ENCODE results near the gene DOCK11. TPM values are rescaled to one million over a fixed set of nuclear protein-coding genes. Genes with fewer than 3 reads are reported as not detected.

DOCK11 gene
- total RNA-seq, 1 experiment from 2014 or later: 3.0 TPM

DNA sequence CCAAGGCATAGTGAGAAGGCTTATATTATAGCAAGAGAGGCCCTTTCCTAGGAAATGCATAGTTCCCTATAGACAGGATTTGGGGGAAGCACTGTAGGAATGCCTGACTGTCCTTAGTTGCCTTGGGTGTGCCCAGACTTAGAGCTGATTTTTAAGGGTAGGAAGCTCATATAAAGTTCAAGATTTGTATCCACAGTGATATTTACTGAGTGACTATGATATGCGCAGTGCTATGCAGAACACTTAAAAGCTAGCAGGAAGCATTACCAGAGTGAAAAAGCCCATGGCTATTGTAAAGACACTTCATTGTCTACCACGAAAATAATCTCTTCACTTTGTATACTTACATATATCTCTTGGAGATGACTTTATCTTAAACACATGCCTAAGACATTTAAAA, 181.7 kb downstream of the DOCK11 start:
- Histone ChIP-seq H3K9ac (ENCODE audit: low read length) (no peak overlapping the region), H3K27ac (ENCODE audit: low read length) (no peak overlapping the region), H2AFZ (ENCODE audit: low read length) (no peak overlapping the region), H3K36me3 (ENCODE audit: low read depth, low read length) (no peaks in the 10 kb centered on the region), H3F3A (ENCODE audit: low read length, unreplicated experiment) (no peaks in the 10 kb centered on the region), H4K20me1 (ENCODE audit: low read length) (no peaks in the 10 kb centered on the region), H3K9me3 (ENCODE audit: low read length) (no peaks in the 10 kb centered on the region), H3K9me2 (replicated peaks; ENCODE audit: low read length) (no peaks in the 10 kb centered on the region), H3K4me3 (ENCODE audit: low read length) (no peak overlapping the region), H3K79me2 (ENCODE audit: low read length) (no peaks in the 10 kb centered on the region), H3K4me1 (ENCODE audit: insufficient read depth, low read length) (no peaks in the 10 kb centered on the region), H3K4me2 (ENCODE audit: low read length) (no peak overlapping the region), H3K27me3 (ENCODE audit: low read length) (no peaks in the 10 kb centered on the region)
- ChIA-PET POLR2A (ENCODE audit: unreplicated experiment) (no interaction called here), CTCF (no interaction called here)
- DNase-seq (no peak), ATAC-seq (no peak)
- intact Hi-C loops (cut with micrococcal nuclease): no loop called here
- TF ChIP-seq, protein P1, sequence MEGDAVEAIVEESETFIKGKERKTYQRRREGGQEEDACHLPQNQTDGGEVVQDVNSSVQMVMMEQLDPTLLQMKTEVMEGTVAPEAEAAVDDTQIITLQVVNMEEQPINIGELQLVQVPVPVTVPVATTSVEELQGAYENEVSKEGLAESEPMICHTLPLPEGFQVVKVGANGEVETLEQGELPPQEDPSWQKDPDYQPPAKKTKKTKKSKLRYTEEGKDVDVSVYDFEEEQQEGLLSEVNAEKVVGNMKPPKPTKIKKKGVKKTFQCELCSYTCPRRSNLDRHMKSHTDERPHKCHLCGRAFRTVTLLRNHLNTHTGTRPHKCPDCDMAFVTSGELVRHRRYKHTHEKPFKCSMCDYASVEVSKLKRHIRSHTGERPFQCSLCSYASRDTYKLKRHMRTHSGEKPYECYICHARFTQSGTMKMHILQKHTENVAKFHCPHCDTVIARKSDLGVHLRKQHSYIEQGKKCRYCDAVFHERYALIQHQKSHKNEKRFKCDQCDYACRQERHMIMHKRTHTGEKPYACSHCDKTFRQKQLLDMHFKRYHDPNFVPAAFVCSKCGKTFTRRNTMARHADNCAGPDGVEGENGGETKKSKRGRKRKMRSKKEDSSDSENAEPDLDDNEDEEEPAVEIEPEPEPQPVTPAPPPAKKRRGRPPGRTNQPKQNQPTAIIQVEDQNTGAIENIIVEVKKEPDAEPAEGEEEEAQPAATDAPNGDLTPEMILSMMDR (conservative IDR thresholded peaks at IDR 0.05; ENCODE audit: low read depth, low read length): no peak
- TF ChIP-seq EZH2 (IDR thresholded peaks at IDR 0.05; ENCODE audit: low read length, unreplicated experiment) (no peak), EZH2phosphoT487 (IDR thresholded peaks at IDR 0.05; ENCODE audit: borderline replicate concordance, low read length) (no peak)
- BruUV-seq (replicated peaks): no TSS peak

- intact Hi-C loops (cut with micrococcal nuclease): no loop called here
- H3K4me2 ChIP-seq (ENCODE audit: low read length): no peak overlapping the region
- no peaks in the 10 kb centered on the region for H3K27me3 ChIP-seq (ENCODE audit: low read length)
- H3K9me3 ChIP-seq (ENCODE audit: low read length): no peaks in the 10 kb centered on the region
- no peaks in the 10 kb centered on the region for H4K20me1 ChIP-seq (ENCODE audit: low read length)
- TF ChIP-seq EZH2phosphoT487 (IDR thresholded peaks at IDR 0.05; ENCODE audit: borderline replicate concordance, low read length) (no peak), EZH2 (IDR thresholded peaks at IDR 0.05; ENCODE audit: low read length, unreplicated experiment) (no peak)
- TF ChIP-seq, protein P1 (conservative IDR thresholded peaks at IDR 0.05; ENCODE audit: low read depth, low read length): no peak
- CTCF ChIA-PET: no interaction called here
- no peaks in the 10 kb centered on the region for H3F3A ChIP-seq (ENCODE audit: low read length, unreplicated experiment)
- H3K36me3 ChIP-seq (ENCODE audit: low read depth, low read length): no peaks in the 10 kb centered on the region
- ATAC-seq (0 out of 2 replicates have a peak, but pooled peaks have one; percentile 35), DNase-seq (no peak)
- no peaks in the 10 kb centered on the region for H3K9me2 ChIP-seq (replicated peaks; ENCODE audit: low read length)
- no peak overlapping the region for H3K9ac ChIP-seq (ENCODE audit: low read length)
- POLR2A ChIA-PET (ENCODE audit: unreplicated experiment): no interaction called here
- H3K4me1 ChIP-seq (ENCODE audit: insufficient read depth, low read length): no peaks in the 10 kb centered on the region
- no peaks in the 10 kb centered on the region for H3K79me2 ChIP-seq (ENCODE audit: low read length)
- no TSS peak for BruUV-seq (replicated peaks)
- no peak overlapping the region for H3K4me3 ChIP-seq (ENCODE audit: low read length)
- H2AFZ ChIP-seq (ENCODE audit: low read length): no peak overlapping the region
- H3K27ac ChIP-seq (ENCODE audit: low read length): no peak overlapping the region
Measured at GRCh38 chrX:118679290-118679689, 183.7 kb downstream of the DOCK11 start.

- H3K27ac ChIP-seq (ENCODE audit: low read length): no peak overlapping the region
- no peaks in the 10 kb centered on the region for H3F3A ChIP-seq (ENCODE audit: low read length, unreplicated experiment)
- no peak overlapping the region for H3K4me2 ChIP-seq (ENCODE audit: low read length)
- no peaks in the 10 kb centered on the region for H3K79me2 ChIP-seq (ENCODE audit: low read length)
- ChIA-PET POLR2A (ENCODE audit: unreplicated experiment) (no interaction called here), CTCF (no interaction called here)
- H3K4me3 ChIP-seq (ENCODE audit: low read length): no peak overlapping the region
- H3K9me2 ChIP-seq (replicated peaks; ENCODE audit: low read length): no peaks in the 10 kb centered on the region
- H2AFZ ChIP-seq (ENCODE audit: low read length): no peak overlapping the region
- no peaks in the 10 kb centered on the region for H3K36me3 ChIP-seq (ENCODE audit: low read depth, low read length)
- H3K4me1 ChIP-seq (ENCODE audit: insufficient read depth, low read length): no peaks in the 10 kb centered on the region
- H3K9me3 ChIP-seq (ENCODE audit: low read length): no peaks in the 10 kb centered on the region
- DNase-seq (peak; percentile 6), ATAC-seq (no peak)
- no peaks in the 10 kb centered on the region for H4K20me1 ChIP-seq (ENCODE audit: low read length)
- intact Hi-C loops (cut with micrococcal nuclease): no loop called here
- no TSS peak for BruUV-seq (replicated peaks)
- no peaks in the 10 kb centered on the region for H3K27me3 ChIP-seq (ENCODE audit: low read length)
- no peak for TF ChIP-seq EZH2 (IDR thresholded peaks at IDR 0.05; ENCODE audit: low read length, unreplicated experiment)
- no peak for TF ChIP-seq EZH2phosphoT487 (IDR thresholded peaks at IDR 0.05; ENCODE audit: borderline replicate concordance, low read length)
- TF ChIP-seq, protein P1 (conservative IDR thresholded peaks at IDR 0.05; ENCODE audit: low read depth, low read length): no peak
- H3K9ac ChIP-seq (ENCODE audit: low read length): no peak overlapping the region
Measured at GRCh38 chrX:118682258-118683014, 186.8 kb downstream of the DOCK11 start.
